Spleen (tissue), 7 donors: ENCODE data around the gene ARHGAP6.

ENCODE experiments used
- POLR2A ChIP-seq, 3 donors: fragments of 450-650 bp; IDR thresholded peaks; one replicate each; pipeline ENCODE4 v1.5.1; 2017; ENCODE audit warnings: antibody characterized with exemption in 3 of 3, mild to moderate bottlenecking in 1 of 3
- POLR2AphosphoS5 ChIP-seq, 3 donors: sonication (generic); formaldehyde crosslinking; IDR thresholded peaks; one replicate each; pipeline ENCODE4 v1.5.1; 2017; ENCODE audit warnings: antibody characterized with exemption in 3 of 3
- TF ChIP-seq, protein P1 (sequence below), 11 experiments: fragments of 200-600 bp in 7 of 11; fragments of 450-650 bp in 4 of 11; sonication (generic) in 4 of 11; IDR thresholded peaks in 8 of 11; conservative IDR thresholded peaks in 3 of 11; 1 replicate in 7 of 11; 2 replicates in 4 of 11; pipeline versions ENCODE4 v1.4.0 to v1.8.0; 2016 to 2021; ENCODE audit warnings: antibody characterized with exemption in 11 of 11, inconsistent platforms in 4 of 11, mild to moderate bottlenecking in 1 of 11
- donor health status: DM: no; HTN: no; CAD: no; lungs with moderate emphysema.
- donor health status: DM: no; HTN: no; CAD: no.
- donor health status: DM: no; HTN: no; CAD: no.

DNA sequence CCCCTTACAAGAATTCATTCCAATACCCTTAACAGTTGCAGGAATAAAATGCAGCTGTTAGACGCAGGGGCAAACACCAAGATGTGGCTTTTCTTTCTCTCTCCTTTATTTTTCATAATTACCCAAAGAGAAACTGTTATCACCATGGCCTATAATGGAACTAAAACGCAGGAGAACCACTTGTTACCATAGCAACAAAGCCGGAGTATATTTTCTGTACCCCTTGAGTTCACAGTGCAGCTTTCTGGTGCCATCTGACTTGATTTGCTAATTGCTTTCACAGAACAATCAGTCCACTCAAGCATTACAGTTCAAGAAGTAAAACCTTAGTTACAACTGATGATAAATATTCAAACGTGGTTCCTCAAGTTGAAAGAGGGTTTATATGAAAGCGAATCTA is 214.6 kb downstream of the ARHGAP6 start:
- TF ChIP-seq, protein P1, sequence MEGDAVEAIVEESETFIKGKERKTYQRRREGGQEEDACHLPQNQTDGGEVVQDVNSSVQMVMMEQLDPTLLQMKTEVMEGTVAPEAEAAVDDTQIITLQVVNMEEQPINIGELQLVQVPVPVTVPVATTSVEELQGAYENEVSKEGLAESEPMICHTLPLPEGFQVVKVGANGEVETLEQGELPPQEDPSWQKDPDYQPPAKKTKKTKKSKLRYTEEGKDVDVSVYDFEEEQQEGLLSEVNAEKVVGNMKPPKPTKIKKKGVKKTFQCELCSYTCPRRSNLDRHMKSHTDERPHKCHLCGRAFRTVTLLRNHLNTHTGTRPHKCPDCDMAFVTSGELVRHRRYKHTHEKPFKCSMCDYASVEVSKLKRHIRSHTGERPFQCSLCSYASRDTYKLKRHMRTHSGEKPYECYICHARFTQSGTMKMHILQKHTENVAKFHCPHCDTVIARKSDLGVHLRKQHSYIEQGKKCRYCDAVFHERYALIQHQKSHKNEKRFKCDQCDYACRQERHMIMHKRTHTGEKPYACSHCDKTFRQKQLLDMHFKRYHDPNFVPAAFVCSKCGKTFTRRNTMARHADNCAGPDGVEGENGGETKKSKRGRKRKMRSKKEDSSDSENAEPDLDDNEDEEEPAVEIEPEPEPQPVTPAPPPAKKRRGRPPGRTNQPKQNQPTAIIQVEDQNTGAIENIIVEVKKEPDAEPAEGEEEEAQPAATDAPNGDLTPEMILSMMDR (IDR thresholded peaks at IDR 0.05 in 8 of 11, conservative IDR thresholded peaks at IDR 0.05 in 3 of 11): no peak
- TF ChIP-seq POLR2A (IDR thresholded peaks at IDR 0.05) (no peak), POLR2AphosphoS5 (IDR thresholded peaks at IDR 0.05) (no peak)
